BJ (cell line): ENCODE data around the gene TOX2. TPM values are rescaled to one million over a fixed set of nuclear protein-coding genes. Genes with fewer than 3 reads are reported as not detected.

Source experiments
- CTCF ChIA-PET: fragments of 350-600 bp; formaldehyde crosslinking; extraction: SDS; loops from one replicate; lab custom pipeline; 2021; ENCODE audit warnings: antibody characterized with exemption, inconsistent platforms; lab: Yijun Ruan, JAX
- POLR2A ChIA-PET: fragments of 300-600 bp; sonication (Branson Sonifier 250); formaldehyde crosslinking; extraction: SDS; loops from one replicate; lab custom pipeline; 2021; ENCODE audit warnings: antibody characterized with exemption; lab: Charles Lee
- DNase-seq: peaks from one replicate; pipeline ENCODE4 v3.0.0-alpha.2; 2011; ENCODE audit warnings: low read depth
- H3K27me3 ChIP-seq: 2 replicates; pipeline ENCODE4 v1.6.0; 2011; ENCODE audit warnings: low read length; ENCODE audit not compliant: control insufficient read depth, insufficient read depth
- H3K36me3 ChIP-seq: 2 replicates; pipeline ENCODE4 v1.5.1; 2011; ENCODE audit warnings: low read length; ENCODE audit not compliant: control insufficient read depth, insufficient read depth
- H3K4me3 ChIP-seq: 2 replicates; pipeline ENCODE4 v1.5.1; 2011; ENCODE audit warnings: low read depth, mild to moderate bottlenecking, control low read depth, low read length
- polyA plus RNA-seq: library from polyadenylated mRNA; depleted of rRNA; stranded (reverse); fragments of >200 nt; gene quantifications from 2 replicates; pipeline ENCODE4 v1.2.3, GENCODE V29; 2011
- TF ChIP-seq, protein P1 (sequence below): IDR thresholded peaks from 2 replicates; pipeline ENCODE4 v1.5.1; 2011; ENCODE audit warnings: low read depth, mild to moderate bottlenecking, control low read depth, inconsistent platforms, low read length, moderate library complexity; ENCODE audit not compliant: insufficient read depth

TOX2 gene
- polyA plus RNA-seq, 1 experiment, result 7.6 TPM

DNA sequence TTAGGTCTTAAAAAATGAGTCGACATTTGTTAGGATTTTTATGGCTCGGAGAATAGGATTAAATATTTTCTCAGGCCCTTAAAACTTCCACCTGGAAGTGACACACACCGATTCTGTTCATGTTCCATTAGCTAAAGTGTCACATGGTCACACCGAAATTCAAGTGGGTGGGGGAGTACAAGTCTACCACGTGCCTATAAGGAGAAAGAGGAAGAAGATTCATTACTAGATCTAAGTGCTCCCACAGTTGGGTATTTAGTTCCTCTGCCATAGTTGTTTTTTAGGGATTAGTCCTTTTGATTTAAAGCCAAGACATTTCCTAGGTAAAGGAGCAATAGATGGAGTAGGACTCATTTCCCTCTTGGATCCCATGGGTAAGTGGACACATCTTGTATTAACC is 4.9 kb upstream of the TOX2 start:
- DNase-seq, result no peak
- no peaks in the 10 kb centered on the region for H3K27me3 ChIP-seq
- no peak overlapping the region for H3K4me3 ChIP-seq
- CTCF ChIA-PET, result no interaction called here
- no peaks in the 10 kb centered on the region for H3K36me3 ChIP-seq
- TF ChIP-seq, protein P1, sequence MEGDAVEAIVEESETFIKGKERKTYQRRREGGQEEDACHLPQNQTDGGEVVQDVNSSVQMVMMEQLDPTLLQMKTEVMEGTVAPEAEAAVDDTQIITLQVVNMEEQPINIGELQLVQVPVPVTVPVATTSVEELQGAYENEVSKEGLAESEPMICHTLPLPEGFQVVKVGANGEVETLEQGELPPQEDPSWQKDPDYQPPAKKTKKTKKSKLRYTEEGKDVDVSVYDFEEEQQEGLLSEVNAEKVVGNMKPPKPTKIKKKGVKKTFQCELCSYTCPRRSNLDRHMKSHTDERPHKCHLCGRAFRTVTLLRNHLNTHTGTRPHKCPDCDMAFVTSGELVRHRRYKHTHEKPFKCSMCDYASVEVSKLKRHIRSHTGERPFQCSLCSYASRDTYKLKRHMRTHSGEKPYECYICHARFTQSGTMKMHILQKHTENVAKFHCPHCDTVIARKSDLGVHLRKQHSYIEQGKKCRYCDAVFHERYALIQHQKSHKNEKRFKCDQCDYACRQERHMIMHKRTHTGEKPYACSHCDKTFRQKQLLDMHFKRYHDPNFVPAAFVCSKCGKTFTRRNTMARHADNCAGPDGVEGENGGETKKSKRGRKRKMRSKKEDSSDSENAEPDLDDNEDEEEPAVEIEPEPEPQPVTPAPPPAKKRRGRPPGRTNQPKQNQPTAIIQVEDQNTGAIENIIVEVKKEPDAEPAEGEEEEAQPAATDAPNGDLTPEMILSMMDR, result no peak
- POLR2A ChIA-PET, result no interaction called here

DNA sequence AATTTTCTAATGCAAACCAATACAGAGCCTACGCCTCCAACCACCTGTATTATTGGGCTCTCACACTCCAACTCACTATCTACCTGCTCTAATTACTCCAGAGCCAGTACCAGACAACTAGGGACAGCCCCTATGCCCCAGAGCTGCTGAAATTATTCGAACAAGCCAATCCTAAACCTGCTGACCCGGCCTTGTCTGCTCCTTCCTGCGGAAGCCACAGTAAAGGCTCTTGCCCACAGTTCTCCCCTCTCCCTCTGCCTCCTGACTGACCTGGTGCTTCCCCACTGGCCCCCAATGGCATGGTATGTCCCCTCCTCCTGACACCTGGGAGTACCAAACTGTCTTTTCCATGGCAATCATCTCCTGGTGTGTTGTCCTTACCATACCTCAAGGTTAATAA is 4.1 kb upstream of the TOX2 start:
- TF ChIP-seq, protein P1, result no peak
- CTCF ChIA-PET, result interaction anchor here (1.0 kb wide), 1 partner anchor 12 kb away, joined by 4 read pairs; no protein-coding TSS in a partner anchor
- Histone ChIP-seq H3K27me3 (no peaks in the 10 kb centered on the region), H3K36me3 (no peaks in the 10 kb centered on the region), H3K4me3 (no peak overlapping the region)
- no peak for DNase-seq
- POLR2A ChIA-PET, result no interaction called here

DNA sequence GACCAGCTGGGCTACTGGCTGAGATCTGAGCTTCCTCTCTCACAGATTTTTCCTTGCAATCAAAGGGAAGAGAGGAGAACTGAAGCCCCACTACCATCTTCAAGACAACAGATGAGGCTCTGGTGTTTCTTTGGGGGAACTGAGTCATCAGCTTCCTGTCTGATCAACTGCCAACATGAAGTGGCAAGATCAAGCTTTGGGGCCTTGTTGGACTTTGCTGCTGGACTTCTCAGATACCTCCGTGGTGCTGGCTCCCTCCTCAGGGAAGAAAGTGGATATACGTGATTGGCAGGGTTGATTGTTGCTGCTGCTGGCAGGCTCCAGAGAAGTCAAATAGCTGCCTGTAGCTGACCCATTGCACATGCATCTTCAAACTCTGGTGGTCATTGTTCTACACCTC is 3.6 kb upstream of the TOX2 start:
- Histone ChIP-seq H3K4me3 (no peak overlapping the region), H3K27me3 (no peaks in the 10 kb centered on the region), H3K36me3 (no peaks in the 10 kb centered on the region)
- ChIA-PET POLR2A (no interaction called here), CTCF (interaction anchor here (0.6 to 1.0 kb wide), 2 partner anchors 12 to 26 kb away, joined by 4 to 5 read pairs; no protein-coding TSS in a partner anchor)
- TF ChIP-seq, protein P1, result no peak
- DNase-seq, result no peak

DNA sequence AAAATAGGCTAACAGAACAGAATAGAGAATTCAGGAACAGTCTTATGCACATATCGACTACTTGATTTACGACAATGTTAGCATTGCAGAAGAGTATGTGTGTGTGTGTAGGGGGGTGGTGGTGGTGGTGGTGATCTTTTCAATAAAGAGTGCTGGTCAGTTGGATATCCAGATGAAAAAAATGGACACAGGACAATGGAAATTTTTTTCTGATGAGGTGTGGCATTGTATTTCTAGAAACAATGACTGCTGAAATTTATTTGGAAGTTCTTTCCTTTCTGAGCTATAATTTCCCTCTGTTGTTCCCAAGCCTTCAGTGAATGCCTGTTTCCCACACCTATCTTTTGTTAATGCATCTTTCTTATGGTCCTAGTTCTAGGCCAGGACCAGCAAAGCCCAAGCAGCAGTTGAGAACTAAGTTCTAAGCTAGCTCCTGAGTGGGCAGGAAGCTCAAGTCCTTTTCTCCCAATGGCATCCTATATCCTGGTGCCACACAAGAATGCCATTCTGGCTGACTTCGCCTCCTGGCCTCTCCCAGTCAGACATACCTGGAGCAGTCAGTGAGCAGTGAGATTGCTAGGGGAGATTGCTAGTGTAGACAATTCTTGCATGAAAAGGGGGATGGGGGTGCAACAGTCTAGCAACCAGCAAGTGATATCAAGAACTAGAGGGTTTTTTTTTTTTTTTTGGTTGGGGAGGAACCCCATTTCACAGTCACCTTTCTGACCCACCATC is 1.2 kb upstream of the TOX2 start:
- TF ChIP-seq, protein P1, result no peak
- CTCF ChIA-PET, result interaction anchor here (0.6 kb wide), 1 partner anchor 153 kb away, joined by 3 read pairs; no protein-coding TSS in a partner anchor
- Histone ChIP-seq H3K27me3 (no peaks in the 10 kb centered on the region), H3K36me3 (no peaks in the 10 kb centered on the region), H3K4me3 (no peak overlapping the region)
- no peak for DNase-seq
- POLR2A ChIA-PET, result no interaction called here

DNA sequence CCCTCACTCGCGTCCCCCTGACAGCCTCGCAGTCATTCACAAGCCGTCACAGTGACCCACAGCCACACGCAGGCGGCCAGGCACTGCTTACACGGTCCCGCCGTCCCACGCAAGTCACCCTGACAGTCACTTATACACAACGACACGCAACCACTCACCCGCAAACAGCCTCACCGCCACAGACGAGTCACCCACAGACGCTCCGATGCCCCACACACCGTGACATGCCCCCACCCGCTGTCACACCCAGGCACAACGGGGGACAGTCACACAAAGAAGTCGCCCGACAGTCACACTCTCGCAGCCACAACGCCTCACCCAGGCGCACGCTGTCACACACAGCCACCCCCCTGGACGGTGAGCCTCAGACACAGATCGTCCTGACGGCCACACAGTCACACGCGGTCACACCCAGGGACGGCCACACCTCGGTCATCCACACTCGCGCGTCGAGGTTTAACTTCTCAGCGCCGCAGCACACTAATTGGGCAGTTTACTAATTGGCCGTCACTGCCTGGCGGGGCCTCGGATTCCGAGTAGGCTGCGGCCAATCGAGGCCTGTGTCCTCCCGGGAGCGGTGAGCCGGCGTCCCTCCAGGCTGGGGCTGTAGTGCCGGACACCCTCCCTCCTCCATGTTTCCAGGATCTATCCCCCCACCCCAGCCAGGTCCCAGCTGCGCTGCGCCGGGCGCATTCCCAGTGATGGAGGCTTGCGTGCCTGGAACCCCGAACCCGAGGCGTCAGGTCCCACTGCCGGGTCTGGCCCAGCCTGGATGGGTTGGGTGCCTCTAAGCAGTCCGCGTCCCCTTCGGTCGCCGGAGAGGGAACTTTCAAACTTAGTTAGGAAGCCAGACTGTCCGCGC is 790 bp downstream of the TOX2 start:
- no peak for DNase-seq
- TF ChIP-seq, protein P1, result no peak
- H3K27me3 ChIP-seq, result no peaks in the 10 kb centered on the region
- ChIA-PET POLR2A (no interaction called here), CTCF (no interaction called here)
- H3K4me3 ChIP-seq, result peak overlapping the region; percentile 53
- no peaks in the 10 kb centered on the region for H3K36me3 ChIP-seq
